Smooth muscle cell (in vitro differentiated cells): Measurements from ENCODE around the gene HAUS5. TPM values are rescaled to one million over a fixed set of nuclear protein-coding genes. Genes with fewer than 3 reads are reported as not detected.

Source experiments
- DNase-seq: peaks from one replicate; lab custom pipeline; 2025; ENCODE audit not compliant: unreplicated experiment; lab: John Stamatoyannopoulos, UW
- H2AFZ ChIP-seq: fragments of 200-600 bp; sonication (generic); 2 replicates; pipeline ENCODE4 v1.6.0; 2016; ENCODE audit warnings: antibody characterized with exemption, low read depth, mild to moderate bottlenecking
- H3F3A ChIP-seq: fragments of 200-600 bp; sonication (generic); 2 replicates; pipeline ENCODE4 v1.6.0; 2017; ENCODE audit warnings: antibody characterized with exemption, low read depth
- H3K27ac ChIP-seq: fragments of 200-600 bp; sonication (generic); 2 replicates; pipeline ENCODE4 v1.5.1; 2016; ENCODE audit warnings: low read depth, mild to moderate bottlenecking
- H3K27me3 ChIP-seq: fragments of 200-600 bp; sonication (generic); 2 replicates; pipeline ENCODE4 v1.6.1; 2016; ENCODE audit warnings: low read depth, mild to moderate bottlenecking
- H3K36me3 ChIP-seq: fragments of 200-600 bp; sonication (generic); 2 replicates; pipeline ENCODE4 v1.5.1; 2016; ENCODE audit warnings: low read depth
- H3K4me1 ChIP-seq: fragments of 200-600 bp; sonication (generic); 2 replicates; pipeline ENCODE4 v1.5.1; 2016; ENCODE audit warnings: low read depth
- H3K4me2 ChIP-seq: fragments of 200-600 bp; sonication (generic); 2 replicates; pipeline ENCODE4 v1.6.0; 2016; ENCODE audit warnings: mild to moderate bottlenecking
- H3K4me3 ChIP-seq: fragments of 200-600 bp; sonication (generic); 2 replicates; pipeline ENCODE4 v1.5.1; 2016; ENCODE audit warnings: mild to moderate bottlenecking
- H3K79me2 ChIP-seq: fragments of 200-600 bp; sonication (generic); 2 replicates; pipeline ENCODE4 v1.6.0; 2016; ENCODE audit warnings: low read depth, mild to moderate bottlenecking
- H3K9ac ChIP-seq: fragments of 200-600 bp; sonication (generic); 2 replicates; pipeline ENCODE4 v1.6.0; 2016; ENCODE audit warnings: low read depth
- H3K9me3 ChIP-seq: fragments of 200-600 bp; sonication (generic); replicated peaks from 2 replicates; pipeline ENCODE4 v1.5.1; 2016; ENCODE audit warnings: low read depth
- H4K20me1 ChIP-seq: fragments of 200-600 bp; sonication (generic); 2 replicates; pipeline ENCODE4 v1.6.0; 2016; ENCODE audit warnings: low read depth
- CTCF ChIP-seq: fragments of 200-600 bp; sonication (generic); IDR thresholded peaks from 2 replicates; pipeline ENCODE4 v1.5.1; 2017; ENCODE audit warnings: borderline replicate concordance, mild to moderate bottlenecking, antibody characterized with exemption; ENCODE audit not compliant: insufficient read depth, poor library complexity, severe bottlenecking
- WGBS: methylation state at CpG from one replicate; pipeline ENCODE4 v1.1.7; 2016; ENCODE audit warnings: low lambda C conversion rate; 5-methylcytosine and 5-hydroxymethylcytosine counted together
- polyA plus RNA-seq: library from polyadenylated mRNA; unstranded; fragments of >200 nt; fragmentation: Nextera tagmentation; extraction: Ambion mirVana; gene quantifications from 2 replicates; pipeline ENCODE4 v1.2.1, GENCODE V29; 2016
- total RNA-seq: library from RNA; depleted of rRNA; stranded (reverse); fragments of >200 nt; gene quantifications from 2 replicates; pipeline ENCODE4 v1.2.3, GENCODE V29; 2014

Gene HAUS5
- total and polyA plus RNA-seq, 2 experiments from 2014 or later: 6.4 to 14.0 TPM

DNA sequence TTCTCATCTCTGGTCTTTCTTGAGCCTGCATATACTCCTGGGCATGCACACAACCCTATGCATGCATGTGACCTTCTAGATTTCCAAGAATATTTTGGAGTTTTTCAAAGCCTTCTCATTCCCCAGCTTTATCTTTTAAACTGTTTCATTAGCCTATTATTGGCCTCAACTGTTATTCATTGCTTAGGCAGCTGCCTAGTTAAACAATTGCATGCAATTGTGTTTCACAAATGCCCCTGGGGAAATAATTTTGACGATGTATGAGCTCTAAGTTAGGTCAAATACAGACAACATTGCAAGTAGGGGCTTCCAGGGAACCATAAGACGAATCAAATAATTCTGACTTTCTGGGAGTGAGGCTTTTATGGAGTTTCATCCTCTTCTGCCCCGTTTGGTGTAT is 51.4 kb downstream of the HAUS5 start:
- H2AFZ ChIP-seq: no peak overlapping the region
- H3K9ac ChIP-seq: no peak overlapping the region
- WGBS: 96% methylated on average over 3 of the region's 3 CpGs
- no peak overlapping the region for H3K27ac ChIP-seq
- no peaks in the 10 kb centered on the region for H3K27me3 ChIP-seq
- no peak for DNase-seq
- H3K4me1 ChIP-seq: no peaks in the 10 kb centered on the region
- peaks cover 4% of the 10 kb centered on the region for H4K20me1 ChIP-seq
- no peak overlapping the region for H3K4me3 ChIP-seq
- no peaks in the 10 kb centered on the region for H3F3A ChIP-seq
- TF ChIP-seq CTCF: no peak
- H3K79me2 ChIP-seq: no peaks in the 10 kb centered on the region
- H3K4me2 ChIP-seq: no peak overlapping the region
- H3K9me3 ChIP-seq: no peaks in the 10 kb centered on the region
- H3K36me3 ChIP-seq: peaks cover 1% of the 10 kb centered on the region

DNA sequence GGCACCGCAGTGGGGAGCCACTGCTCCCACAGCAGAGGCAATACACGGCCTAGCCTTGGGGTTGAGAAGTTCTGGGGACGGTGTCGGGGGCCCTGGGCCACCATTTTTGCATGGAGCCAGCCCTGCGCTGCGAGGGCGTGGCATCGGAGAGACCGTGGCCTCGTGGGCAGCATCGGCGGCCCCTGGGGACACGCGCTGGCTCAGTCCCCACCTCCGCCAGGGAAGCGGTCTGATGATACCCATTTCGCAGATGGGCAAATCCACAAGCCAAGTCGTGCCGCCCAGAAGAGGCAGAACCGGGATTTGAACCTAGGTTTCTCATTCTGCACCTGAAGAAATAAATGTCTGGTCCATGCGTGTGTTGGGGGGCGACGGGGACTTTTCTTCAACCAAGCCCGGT is 52.6 kb downstream of the HAUS5 start:
- H3K4me3 ChIP-seq: no peak overlapping the region
- 98% methylated on average over 24 of the region's 24 CpGs for WGBS

GRCh38 chr19:35665604-35666003 is 53.1 kb downstream of the HAUS5 start:
- H3K4me3 ChIP-seq: no peak overlapping the region
- H4K20me1 ChIP-seq: peaks cover 4% of the 10 kb centered on the region
- H3K36me3 ChIP-seq: no peaks in the 10 kb centered on the region
- H3K4me1 ChIP-seq: no peaks in the 10 kb centered on the region
- H3K4me2 ChIP-seq: no peak overlapping the region
- no peak for TF ChIP-seq CTCF
- H3K27ac ChIP-seq: no peak overlapping the region
- DNase-seq: no peak
- H2AFZ ChIP-seq: no peak overlapping the region
- no peak overlapping the region for H3K9ac ChIP-seq
- no peaks in the 10 kb centered on the region for H3K79me2 ChIP-seq
- no peaks in the 10 kb centered on the region for H3F3A ChIP-seq
- no peaks in the 10 kb centered on the region for H3K9me3 ChIP-seq
- 98% methylated on average over 7 of the region's 7 CpGs for WGBS
- H3K27me3 ChIP-seq: no peaks in the 10 kb centered on the region

More for the DNA sequence above, 52.6 kb downstream of the HAUS5 start:
- H3K79me2 ChIP-seq: no peaks in the 10 kb centered on the region
- no peak for DNase-seq
- no peak overlapping the region for H3K9ac ChIP-seq
- H3K9me3 ChIP-seq: no peaks in the 10 kb centered on the region
- no peak overlapping the region for H3K4me2 ChIP-seq
- no peaks in the 10 kb centered on the region for H3K27me3 ChIP-seq
- TF ChIP-seq CTCF: no peak
- no peaks in the 10 kb centered on the region for H3K36me3 ChIP-seq
- H4K20me1 ChIP-seq: peaks cover 4% of the 10 kb centered on the region
- H2AFZ ChIP-seq: no peak overlapping the region
- H3K4me1 ChIP-seq: no peaks in the 10 kb centered on the region
- no peak overlapping the region for H3K27ac ChIP-seq
- no peaks in the 10 kb centered on the region for H3F3A ChIP-seq

DNA sequence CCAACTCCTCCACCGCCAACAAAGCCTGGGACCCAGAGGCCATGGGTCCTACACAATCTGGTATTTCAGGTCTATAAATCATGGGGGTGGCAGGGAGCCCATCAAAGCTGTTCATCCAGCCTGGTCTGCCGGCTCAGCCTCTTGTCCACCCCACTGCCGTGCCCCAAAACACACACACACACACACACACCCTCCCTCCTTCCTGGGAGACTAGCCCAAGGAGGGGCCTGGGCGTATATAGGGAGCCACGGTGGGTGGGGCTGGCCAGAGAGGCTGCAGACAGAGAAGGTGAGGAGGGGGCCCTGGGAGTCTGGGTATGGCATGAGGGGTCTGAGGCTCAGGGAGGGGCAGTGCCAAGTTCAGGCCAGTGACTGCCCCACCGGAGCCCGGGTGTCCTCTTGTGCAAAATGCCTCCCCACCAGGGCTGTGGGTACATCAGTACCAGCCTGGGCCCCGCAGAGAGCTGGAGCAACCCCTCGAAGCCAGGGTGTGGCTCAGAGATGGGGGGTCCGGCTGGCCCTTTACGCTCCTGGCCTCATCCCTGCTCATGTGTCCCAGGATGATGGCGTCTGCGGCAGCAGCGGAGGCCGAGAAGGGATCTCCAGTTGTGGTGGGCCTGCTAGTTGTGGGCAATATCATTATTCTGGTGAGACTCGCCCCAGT is 53.8 kb downstream of the HAUS5 start, which contains the start of gene UPK1A:
UPK1A (plus strand) TSS at position 267 of the 663 bp plus-strand sequence; CDS start at position 563, 296 bp downstream.
- TF ChIP-seq CTCF: no peak
- Histone ChIP-seq H3K79me2 (no peaks in the 10 kb centered on the region), H3K9ac (no peak within 1 kb of the TSS), H3K4me2 (no peak within 1 kb of the TSS), H3K36me3 (no peaks in the 10 kb centered on the region), H3F3A (no peaks in the 10 kb centered on the region), H3K27me3 (no peaks in the 10 kb centered on the region), H4K20me1 (peaks cover 4% of the 10 kb centered on the region), H3K27ac (no peak within 1 kb of the TSS), H2AFZ (no peak within 1 kb of the TSS), H3K4me1 (no peaks in the 10 kb centered on the region), H3K9me3 (no peaks in the 10 kb centered on the region), H3K4me3 (no peak within 1 kb of the TSS)
- no peak for DNase-seq
- WGBS: 85% methylated on average over 16 of the region's 16 CpGs
